HepG2 (cell line): ENCODE data around the gene MICALL2. TPM values are rescaled to one million over a fixed set of nuclear protein-coding genes. Genes with fewer than 3 reads are reported as not detected.

Experiments used
- ERF ChIP-seq: IDR thresholded peaks from 2 replicates; pipeline ENCODE4 v1.6.1; 2018; ENCODE audit warnings: missing biosample characterization, missing genetic modification reagents
- FOXK2 ChIP-seq: fragments of 450-650 bp; IDR thresholded peaks from 2 replicates; pipeline ENCODE4 v1.6.1; 2016
- GLI4 ChIP-seq: sonication (generic); formaldehyde crosslinking; IDR thresholded peaks from 2 replicates; pipeline ENCODE4 v1.5.1; 2020; ENCODE audit warnings: missing genetic modification reagents, mild to moderate bottlenecking, moderate library complexity, borderline replicate concordance
- GZF1 ChIP-seq: sonication (generic); formaldehyde crosslinking; IDR thresholded peaks from 2 replicates; pipeline ENCODE4 v1.5.1; 2020; ENCODE audit warnings: mild to moderate bottlenecking, missing genetic modification reagents
- HNRNPUL1 ChIP-seq: fragments of 200-400 bp; formaldehyde crosslinking; IDR thresholded peaks from 2 replicates; pipeline ENCODE4 v1.6.1; 2017; ENCODE audit warnings: low read depth, mild to moderate bottlenecking, low read length, moderate library complexity
- HOXD1 ChIP-seq: sonication (generic); formaldehyde crosslinking; IDR thresholded peaks from 2 replicates; pipeline ENCODE4 v1.5.0; 2020; ENCODE audit warnings: missing genetic modification reagents
- IRF2 ChIP-seq: IDR thresholded peaks from 2 replicates; pipeline ENCODE4 v1.6.1; 2018; ENCODE audit warnings: missing genetic modification reagents, missing compliant biosample characterization
- KDM1A ChIP-seq: IDR thresholded peaks from 2 replicates; pipeline ENCODE4 v1.6.1; 2016; ENCODE audit warnings: missing compliant biosample characterization
- KLF16 ChIP-seq, 2 experiments: sonication (generic) in 1 of 2; formaldehyde crosslinking in 1 of 2; IDR thresholded peaks; 2 replicates each; pipeline versions ENCODE4 v1.6.1 to v1.8.0; 2016 to 2023; ENCODE audit warnings: missing genetic modification reagents in 2 of 2, missing compliant biosample characterization in 1 of 2
- MEIS2 ChIP-seq: sonication (generic); formaldehyde crosslinking; IDR thresholded peaks from 2 replicates; pipeline ENCODE4 v1.9.0; 2021; ENCODE audit warnings: mild to moderate bottlenecking, missing genetic modification reagents
- MIER3 ChIP-seq: IDR thresholded peaks from 2 replicates; pipeline ENCODE4 v1.6.1; 2016; ENCODE audit warnings: missing compliant biosample characterization, borderline replicate concordance
- RBAK ChIP-seq: sonication (generic); formaldehyde crosslinking; IDR thresholded peaks from 2 replicates; pipeline ENCODE4 v1.5.1; 2020; ENCODE audit warnings: mild to moderate bottlenecking, missing genetic modification reagents
- ZMAT3 ChIP-seq: sonication (generic); formaldehyde crosslinking; conservative IDR thresholded peaks from 2 replicates; pipeline ENCODE4 v1.7.0; 2021; ENCODE audit warnings: missing genetic modification reagents
- ZNF121 ChIP-seq: sonication (generic); formaldehyde crosslinking; IDR thresholded peaks from 2 replicates; pipeline ENCODE4 v1.5.0; 2020; ENCODE audit warnings: mild to moderate bottlenecking, missing genetic modification reagents
- ZNF432 ChIP-seq: sonication (generic); formaldehyde crosslinking; IDR thresholded peaks from 2 replicates; pipeline ENCODE4 v1.5.0; 2020; ENCODE audit warnings: missing genetic modification reagents, mild to moderate bottlenecking, borderline replicate concordance
- ZNF724P ChIP-seq: sonication (generic); formaldehyde crosslinking; IDR thresholded peaks from 2 replicates; pipeline ENCODE4 v1.8.0; 2022; ENCODE audit warnings: missing genetic modification reagents, borderline replicate concordance
- polyA plus RNA-seq, 8 experiments: library from polyadenylated mRNA; depleted of rRNA in 3 of 8; stranded (reverse) in 7 of 8; unstranded in 1 of 8; fragments of >200 nt; fragmentation: Illumina TruSeq in 4 of 8; extraction: Trizol in 4 of 8; gene quantifications; 2 replicates each; pipeline versions ENCODE4 v1.2.1 to v1.2.3, GENCODE V29; 2011 to 2016; ENCODE audit warnings: low read depth in 4 of 8, missing spikeins in 1 of 8, mixed read lengths in 1 of 8; ENCODE audit not compliant: insufficient read depth in 1 of 8
- total RNA-seq, 5 experiments: library from RNA; depleted of rRNA; stranded (reverse); fragments of >200 nt; fragmentation: Illumina TruSeq; extraction: Trizol; gene quantifications; 2 replicates each; pipeline ENCODE4 v1.2.3, GENCODE V29; 2016; ENCODE audit warnings: low read depth in 1 of 5
- TF ChIP-seq, protein P1 (sequence below): sonication (generic); formaldehyde crosslinking; IDR thresholded peaks from 2 replicates; pipeline ENCODE4 v1.5.1; 2020; ENCODE audit warnings: mild to moderate bottlenecking, missing genetic modification reagents, moderate library complexity
- TF ChIP-seq, protein P2 (sequence below): sonication (generic); formaldehyde crosslinking; IDR thresholded peaks from 2 replicates; pipeline ENCODE4 v1.5.0; 2020; ENCODE audit warnings: missing genetic modification reagents, mild to moderate bottlenecking, borderline replicate concordance
- TF ChIP-seq, protein P3 (sequence below): sonication (generic); formaldehyde crosslinking; IDR thresholded peaks from 2 replicates; pipeline ENCODE4 v1.4.0; 2020; ENCODE audit warnings: low read depth, missing genetic modification reagents
- TF ChIP-seq, protein P4 (sequence below): sonication (generic); formaldehyde crosslinking; IDR thresholded peaks from 2 replicates; pipeline ENCODE4 v1.9.0; 2022; ENCODE audit warnings: missing genetic modification reagents, mild to moderate bottlenecking, borderline replicate concordance

The MICALL2 gene
- total and polyA plus RNA-seq, 2 of the 13 experiments (the other 11 are each of a cell fraction or from before 2014, with no cell fraction given): 5.8 to 12.4 TPM

DNA sequence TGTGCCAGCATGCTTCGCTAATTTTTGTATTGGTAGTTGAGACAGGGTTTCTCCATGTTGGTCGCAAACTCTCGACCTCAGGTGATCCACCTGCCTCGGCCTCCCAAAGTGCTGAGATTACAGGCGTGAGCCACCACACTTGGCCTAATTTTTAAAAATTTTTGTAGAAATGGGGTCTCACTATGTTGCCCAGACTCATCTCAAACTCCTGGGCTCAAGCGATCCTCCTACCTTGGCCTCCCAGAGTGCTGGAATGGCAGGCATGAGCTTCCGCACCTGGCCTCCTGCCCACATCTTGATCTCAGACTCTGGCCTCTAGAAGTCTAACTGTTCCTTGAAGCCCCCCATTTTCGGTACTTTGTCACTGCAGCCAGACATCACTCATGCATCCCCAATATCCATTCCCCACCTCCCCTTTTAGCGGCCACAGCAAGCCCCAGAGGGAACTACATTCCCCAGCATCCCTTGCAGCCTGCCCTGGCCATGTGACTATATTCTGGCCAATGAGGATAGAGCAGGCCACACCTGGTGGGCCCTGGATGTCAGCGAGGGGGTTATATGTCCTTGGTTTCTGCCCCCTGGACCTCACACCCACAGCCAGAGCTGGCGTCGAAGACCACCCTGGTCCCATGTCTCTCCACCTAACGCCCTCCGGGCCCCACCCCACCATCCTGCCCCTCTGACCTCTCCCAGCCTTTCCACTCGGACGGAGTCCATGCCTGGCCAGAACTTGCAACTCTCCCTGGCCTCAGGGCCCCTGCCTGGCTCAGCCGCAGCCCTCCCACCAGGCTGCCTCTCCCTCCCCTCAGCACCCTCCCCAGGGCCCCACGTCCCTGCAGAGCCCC lies 33.8 kb downstream of the MICALL2 start (continued):
- TF ChIP-seq, protein P1, sequence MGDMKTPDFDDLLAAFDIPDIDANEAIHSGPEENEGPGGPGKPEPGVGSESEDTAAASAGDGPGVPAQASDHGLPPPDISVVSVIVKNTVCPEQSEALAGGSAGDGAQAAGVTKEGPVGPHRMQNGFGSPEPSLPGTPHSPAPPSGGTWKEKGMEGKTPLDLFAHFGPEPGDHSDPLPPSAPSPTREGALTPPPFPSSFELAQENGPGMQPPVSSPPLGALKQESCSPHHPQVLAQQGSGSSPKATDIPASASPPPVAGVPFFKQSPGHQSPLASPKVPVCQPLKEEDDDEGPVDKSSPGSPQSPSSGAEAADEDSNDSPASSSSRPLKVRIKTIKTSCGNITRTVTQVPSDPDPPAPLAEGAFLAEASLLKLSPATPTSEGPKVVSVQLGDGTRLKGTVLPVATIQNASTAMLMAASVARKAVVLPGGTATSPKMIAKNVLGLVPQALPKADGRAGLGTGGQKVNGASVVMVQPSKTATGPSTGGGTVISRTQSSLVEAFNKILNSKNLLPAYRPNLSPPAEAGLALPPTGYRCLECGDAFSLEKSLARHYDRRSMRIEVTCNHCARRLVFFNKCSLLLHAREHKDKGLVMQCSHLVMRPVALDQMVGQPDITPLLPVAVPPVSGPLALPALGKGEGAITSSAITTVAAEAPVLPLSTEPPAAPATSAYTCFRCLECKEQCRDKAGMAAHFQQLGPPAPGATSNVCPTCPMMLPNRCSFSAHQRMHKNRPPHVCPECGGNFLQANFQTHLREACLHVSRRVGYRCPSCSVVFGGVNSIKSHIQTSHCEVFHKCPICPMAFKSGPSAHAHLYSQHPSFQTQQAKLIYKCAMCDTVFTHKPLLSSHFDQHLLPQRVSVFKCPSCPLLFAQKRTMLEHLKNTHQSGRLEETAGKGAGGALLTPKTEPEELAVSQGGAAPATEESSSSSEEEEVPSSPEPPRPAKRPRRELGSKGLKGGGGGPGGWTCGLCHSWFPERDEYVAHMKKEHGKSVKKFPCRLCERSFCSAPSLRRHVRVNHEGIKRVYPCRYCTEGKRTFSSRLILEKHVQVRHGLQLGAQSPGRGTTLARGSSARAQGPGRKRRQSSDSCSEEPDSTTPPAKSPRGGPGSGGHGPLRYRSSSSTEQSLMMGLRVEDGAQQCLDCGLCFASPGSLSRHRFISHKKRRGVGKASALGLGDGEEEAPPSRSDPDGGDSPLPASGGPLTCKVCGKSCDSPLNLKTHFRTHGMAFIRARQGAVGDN (CRISPR knock-in tag): peak; percentile 60
- no peak for TF ChIP-seq MEIS2
- TF ChIP-seq GLI4 (CRISPR knock-in tag): no peak
- no peak for TF ChIP-seq HOXD1 (CRISPR knock-in tag)
- TF ChIP-seq GZF1 (CRISPR knock-in tag): no peak
- TF ChIP-seq MIER3 (CRISPR knock-in tag): peak; percentile 42; the same call in 1 of the 2 replicates
- no peak for TF ChIP-seq ZMAT3 (CRISPR knock-in tag)
- no peak for TF ChIP-seq HNRNPUL1
- no peak for TF ChIP-seq ERF (CRISPR knock-in tag)
- TF ChIP-seq FOXK2: no peak
- no peak for TF ChIP-seq ZNF724P
- TF ChIP-seq ZNF432: no peak
- TF ChIP-seq ZNF121 (CRISPR knock-in tag): no peak
- TF ChIP-seq, protein P2, sequence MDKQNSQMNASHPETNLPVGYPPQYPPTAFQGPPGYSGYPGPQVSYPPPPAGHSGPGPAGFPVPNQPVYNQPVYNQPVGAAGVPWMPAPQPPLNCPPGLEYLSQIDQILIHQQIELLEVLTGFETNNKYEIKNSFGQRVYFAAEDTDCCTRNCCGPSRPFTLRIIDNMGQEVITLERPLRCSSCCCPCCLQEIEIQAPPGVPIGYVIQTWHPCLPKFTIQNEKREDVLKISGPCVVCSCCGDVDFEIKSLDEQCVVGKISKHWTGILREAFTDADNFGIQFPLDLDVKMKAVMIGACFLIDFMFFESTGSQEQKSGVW: no peak
- TF ChIP-seq RBAK (CRISPR knock-in tag): no peak
- peak; percentile 84 for TF ChIP-seq IRF2 (CRISPR knock-in tag)
- no peak for TF ChIP-seq KLF16 (CRISPR knock-in tag; IDR thresholded peaks at IDR 0.05)
- TF ChIP-seq, protein P3, sequence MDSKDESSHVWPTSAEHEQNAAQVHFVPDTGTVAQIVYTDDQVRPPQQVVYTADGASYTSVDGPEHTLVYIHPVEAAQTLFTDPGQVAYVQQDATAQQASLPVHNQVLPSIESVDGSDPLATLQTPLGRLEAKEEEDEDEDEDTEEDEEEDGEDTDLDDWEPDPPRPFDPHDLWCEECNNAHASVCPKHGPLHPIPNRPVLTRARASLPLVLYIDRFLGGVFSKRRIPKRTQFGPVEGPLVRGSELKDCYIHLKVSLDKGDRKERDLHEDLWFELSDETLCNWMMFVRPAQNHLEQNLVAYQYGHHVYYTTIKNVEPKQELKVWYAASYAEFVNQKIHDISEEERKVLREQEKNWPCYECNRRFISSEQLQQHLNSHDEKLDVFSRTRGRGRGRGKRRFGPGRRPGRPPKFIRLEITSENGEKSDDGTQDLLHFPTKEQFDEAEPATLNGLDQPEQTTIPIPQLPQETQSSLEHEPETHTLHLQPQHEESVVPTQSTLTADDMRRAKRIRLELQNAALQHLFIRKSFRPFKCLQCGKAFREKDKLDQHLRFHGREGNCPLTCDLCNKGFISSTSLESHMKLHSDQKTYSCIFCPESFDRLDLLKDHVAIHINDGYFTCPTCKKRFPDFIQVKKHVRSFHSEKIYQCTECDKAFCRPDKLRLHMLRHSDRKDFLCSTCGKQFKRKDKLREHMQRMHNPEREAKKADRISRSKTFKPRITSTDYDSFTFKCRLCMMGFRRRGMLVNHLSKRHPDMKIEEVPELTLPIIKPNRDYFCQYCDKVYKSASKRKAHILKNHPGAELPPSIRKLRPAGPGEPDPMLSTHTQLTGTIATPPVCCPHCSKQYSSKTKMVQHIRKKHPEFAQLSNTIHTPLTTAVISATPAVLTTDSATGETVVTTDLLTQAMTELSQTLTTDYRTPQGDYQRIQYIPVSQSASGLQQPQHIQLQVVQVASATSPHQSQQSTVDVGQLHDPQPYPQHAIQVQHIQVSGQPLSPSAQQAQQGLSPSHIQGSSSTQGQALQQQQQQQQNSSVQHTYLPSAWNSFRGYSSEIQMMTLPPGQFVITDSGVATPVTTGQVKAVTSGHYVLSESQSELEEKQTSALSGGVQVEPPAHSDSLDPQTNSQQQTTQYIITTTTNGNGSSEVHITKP (CRISPR knock-in tag): peak; percentile 78; the same call in 1 of the 2 replicates
- no peak for TF ChIP-seq KDM1A (CRISPR knock-in tag)
- TF ChIP-seq, protein P4, sequence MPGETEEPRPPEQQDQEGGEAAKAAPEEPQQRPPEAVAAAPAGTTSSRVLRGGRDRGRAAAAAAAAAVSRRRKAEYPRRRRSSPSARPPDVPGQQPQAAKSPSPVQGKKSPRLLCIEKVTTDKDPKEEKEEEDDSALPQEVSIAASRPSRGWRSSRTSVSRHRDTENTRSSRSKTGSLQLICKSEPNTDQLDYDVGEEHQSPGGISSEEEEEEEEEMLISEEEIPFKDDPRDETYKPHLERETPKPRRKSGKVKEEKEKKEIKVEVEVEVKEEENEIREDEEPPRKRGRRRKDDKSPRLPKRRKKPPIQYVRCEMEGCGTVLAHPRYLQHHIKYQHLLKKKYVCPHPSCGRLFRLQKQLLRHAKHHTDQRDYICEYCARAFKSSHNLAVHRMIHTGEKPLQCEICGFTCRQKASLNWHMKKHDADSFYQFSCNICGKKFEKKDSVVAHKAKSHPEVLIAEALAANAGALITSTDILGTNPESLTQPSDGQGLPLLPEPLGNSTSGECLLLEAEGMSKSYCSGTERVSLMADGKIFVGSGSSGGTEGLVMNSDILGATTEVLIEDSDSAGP (CRISPR knock-in tag): peak; percentile 21; the same call in 1 of the 2 replicates
